Activated gamma-delta T cell treated with anti-CD3 and anti-CD28 coated beads, Interleukin-2, amount 50 U/mL, for 16 hours (primary cell): ENCODE data around the gene NOX1.
"Not testable (repeated sequence)": the region's sequence is repeated elsewhere in the genome, so short reads cannot be mapped to it uniquely, and the experiment has no call there.

Experiments used
- DNase-seq: peaks from one replicate; pipeline ENCODE4 v3.0.0-alpha.2; 2020; ENCODE audit warnings: low read depth

NOX1 gene

GRCh38 chrX:100819837-100820666 is 54.1 kb downstream of the NOX1 start, which contains the start of gene CSTF2:
CSTF2 (plus strand) TSS chrX:100820391; CDS start chrX:100820417, 26 bp downstream.
- peak; percentile 59 for DNase-seq

DNA sequence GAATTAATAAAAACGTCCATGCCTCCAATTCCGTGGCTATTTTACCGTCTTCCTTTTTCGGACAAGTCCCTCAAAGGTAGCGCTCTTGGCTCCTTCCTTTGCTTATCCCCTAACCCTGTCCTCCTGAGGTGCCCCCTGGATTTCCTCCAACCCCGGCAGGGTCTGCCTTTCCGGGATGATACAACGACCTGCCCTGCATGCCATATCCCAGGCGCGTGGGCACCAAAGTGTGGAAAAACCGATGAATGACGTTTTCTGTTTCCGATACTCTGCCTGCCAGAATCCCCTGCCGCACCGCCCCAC is 54.7 kb downstream of the NOX1 start:
- DNase-seq, result no peak

GRCh38 chrX:100817340-100817739 is 56.8 kb downstream of the NOX1 start:
- no peak for DNase-seq

DNA sequence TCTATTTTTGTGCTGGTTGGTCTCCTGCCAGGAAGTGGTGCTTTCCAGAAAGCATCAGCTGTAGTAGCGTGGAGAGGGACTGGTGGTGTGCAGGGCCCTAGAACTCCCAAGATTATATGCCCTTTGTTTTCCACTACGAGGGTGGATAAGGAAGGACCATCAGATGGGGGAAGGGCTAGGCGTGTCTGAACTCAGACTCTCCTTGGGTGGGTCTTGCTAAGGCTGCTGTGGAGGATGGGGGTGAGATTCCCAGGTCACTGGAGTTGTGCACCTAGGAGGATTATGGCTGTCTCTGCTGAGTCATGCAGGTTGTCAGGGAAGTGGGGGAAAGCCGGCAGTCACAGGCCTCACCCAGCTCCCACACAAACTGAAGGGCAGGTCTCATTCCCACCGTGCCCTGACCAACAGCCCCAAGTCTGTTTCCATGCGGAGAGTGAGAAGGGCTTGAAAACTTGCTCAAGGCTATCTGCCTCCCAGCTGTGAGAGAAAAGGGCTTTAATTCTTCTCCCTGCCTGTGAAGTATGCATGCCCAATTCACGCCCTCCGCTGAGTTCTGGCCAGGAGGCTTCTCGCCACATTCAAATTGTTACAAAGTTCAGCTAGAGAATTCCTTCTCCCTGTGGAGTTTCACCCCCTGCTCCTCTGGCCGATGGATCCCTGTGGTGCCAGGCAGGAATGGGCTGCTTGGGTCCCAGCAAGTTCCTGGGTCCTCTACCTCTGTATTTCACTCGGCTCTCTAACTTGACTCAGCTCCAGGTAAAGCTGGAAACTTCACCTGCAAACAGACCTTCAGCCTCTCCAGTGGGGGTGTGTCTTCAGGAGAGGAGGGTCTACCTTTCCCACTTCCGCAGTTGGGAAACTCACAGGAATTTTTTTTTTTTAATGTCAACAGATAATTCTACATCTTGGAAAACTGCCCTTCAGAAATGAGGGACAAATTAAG is 61.7 kb downstream of the NOX1 start:
- DNase-seq, result no peak

- not testable (repeated sequence) for DNase-seq
Observed at GRCh38 chrX:100808265-100808664, 65.9 kb downstream of the NOX1 start.

DNA sequence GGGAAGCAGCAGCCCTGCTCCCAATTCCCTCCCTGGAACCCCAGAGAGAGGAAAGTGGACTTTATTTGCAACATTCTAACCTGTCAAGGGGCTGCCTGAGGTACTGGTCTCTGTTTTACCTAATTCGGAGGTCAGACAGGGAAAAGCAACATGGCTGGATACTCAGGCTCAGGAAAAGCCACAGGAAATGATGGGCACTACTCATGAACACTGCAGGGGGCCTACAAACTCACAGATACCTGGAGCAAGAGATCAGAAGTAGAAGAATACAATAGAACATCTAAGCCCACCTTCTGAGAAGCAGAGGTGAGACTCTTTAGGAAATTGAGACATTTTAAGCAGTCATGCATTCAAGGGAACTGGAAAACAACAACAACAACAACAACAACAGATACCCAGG is 69.4 kb downstream of the NOX1 start:
- no peak for DNase-seq

GRCh38 chrX:100802843-100803242 is 71.3 kb downstream of the NOX1 start:
- no peak for DNase-seq

GRCh38 chrX:100798484-100799214 is 75.5 kb downstream of the NOX1 start:
- no peak for DNase-seq

DNA sequence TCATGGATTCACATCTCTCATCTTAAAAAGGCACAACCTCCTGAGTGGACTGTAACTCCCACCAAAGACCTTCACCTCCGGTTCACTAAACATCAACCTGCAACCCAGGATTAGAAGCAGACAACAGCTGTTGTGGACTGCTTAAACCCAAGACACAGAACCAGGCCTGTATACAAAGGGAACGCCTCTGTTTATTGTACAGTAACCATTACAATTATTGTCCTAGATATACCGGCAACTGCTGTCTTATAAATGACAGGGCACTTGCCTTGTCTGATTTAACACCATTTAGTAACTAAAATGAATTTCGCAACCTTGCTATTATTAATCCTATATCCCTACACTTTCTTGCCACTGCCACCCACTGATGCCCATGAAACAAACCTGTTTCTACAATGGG is 76.8 kb downstream of the NOX1 start:
- no peak for DNase-seq

- not testable (repeated sequence) for DNase-seq
Observed at GRCh38 chrX:100796371-100796770, 77.8 kb downstream of the NOX1 start.
